A549 (cell line): ENCODE results near the gene GARNL3. TPM values are rescaled to one million over a fixed set of nuclear protein-coding genes. Genes with fewer than 3 reads are reported as not detected.
A peak's percentile ranks its signal among the peaks of the same experiment; 100 is the strongest.

Experiments
- ATAC-seq, 2 experiments: fragments of 200-7000 bp in 1 of 2; fragments of >200 bp in 1 of 2; cut with Nextera tagmentation in 1 of 2; cut with Tn5 transposase in 1 of 2; 3 replicates each; pipeline versions ENCODE4 v1.8.0 to v1.9.1; 2018 to 2020; ENCODE audit warnings: mild to moderate bottlenecking in 1 of 2, moderate library complexity in 1 of 2
- CTCF ChIA-PET: fragments of 300-600 bp; sonication (Branson Sonifier 250); formaldehyde crosslinking; extraction: SDS; loops from one replicate; lab custom pipeline; 2021; ENCODE audit warnings: antibody characterized with exemption, inconsistent platforms; lab: Yijun Ruan, JAX
- POLR2A ChIA-PET: fragments of 350-600 bp; formaldehyde crosslinking; extraction: SDS; loops from one replicate; lab custom pipeline; 2021; ENCODE audit warnings: antibody characterized with exemption, inconsistent platforms; lab: Yijun Ruan, JAX
- DNase-seq, 2 experiments: peaks; one replicate each; pipeline versions ENCODE4 v3.0.0 to v3.0.0-alpha.2; 2011 to 2016; ENCODE audit warnings: low read depth in 1 of 2, low spot score in 1 of 2
- FAIRE-seq: peaks from 2 replicates; lab custom pipeline; 2011; peaks lifted over from hg19 to GRCh38; lab: Jason Lieb, UNC
- H3K27ac ChIP-seq, 2 experiments: fragments of >200 bp; sonication (Bioruptor Twin); formaldehyde crosslinking; 3 replicates each; pipeline ENCODE4 v1.5.1; 2016 to 2017
- H3K4me1 ChIP-seq: fragments of >200 bp; sonication (Bioruptor Twin); formaldehyde crosslinking; 3 replicates; pipeline ENCODE4 v1.6.1; 2016
- H3K4me2 ChIP-seq: fragments of >200 bp; sonication (Bioruptor Twin); formaldehyde crosslinking; 3 replicates; pipeline ENCODE4 v1.6.1; 2016
- H3K4me3 ChIP-seq: fragments of >200 bp; sonication (Bioruptor Twin); formaldehyde crosslinking; 3 replicates; pipeline ENCODE4 v1.5.1; 2016
- H3K9me3 ChIP-seq: fragments of >200 bp; sonication (Bioruptor Twin); formaldehyde crosslinking; 3 replicates; pipeline ENCODE4 v1.6.1; 2016
- FOSL2 ChIP-seq, 2 experiments: fragments of 450-650 bp in 1 of 2; fragments of >200 bp in 1 of 2; sonication (Bioruptor Twin) in 1 of 2; formaldehyde crosslinking; IDR thresholded peaks; 2 replicates each; pipeline versions ENCODE4 v1.5.0 to v1.6.1; 2016 to 2020; ENCODE audit warnings: mild to moderate bottlenecking in 1 of 2, moderate library complexity in 1 of 2
- GATA3 ChIP-seq: IDR thresholded peaks from 2 replicates; pipeline ENCODE4 v1.6.1; 2012; ENCODE audit warnings: borderline replicate concordance
- HDAC2 ChIP-seq: fragments of 200-600 bp; sonication (generic); IDR thresholded peaks from 2 replicates; pipeline ENCODE4 v1.6.1; 2016
- HEYL ChIP-seq: fragments of 250-450 bp; sonication (Bioruptor Pico); IDR thresholded peaks from 2 replicates; pipeline ENCODE4 v1.8.0; 2021; ENCODE audit warnings: mild to moderate bottlenecking, moderate library complexity
- HOXB5 ChIP-seq: fragments of 250-450 bp; sonication (Bioruptor Pico); IDR thresholded peaks from 2 replicates; pipeline ENCODE4 v1.5.0; 2020; ENCODE audit warnings: mild to moderate bottlenecking, moderate library complexity
- JUNB ChIP-seq: fragments of >200 bp; sonication (Bioruptor Twin); formaldehyde crosslinking; IDR thresholded peaks from 2 replicates; pipeline ENCODE4 v1.6.1; 2016
- MAFK ChIP-seq: fragments of 450-650 bp; IDR thresholded peaks from 2 replicates; pipeline ENCODE4 v1.6.1; 2014; ENCODE audit not compliant: partially characterized antibody
- MAZ ChIP-seq: fragments of 150-350 bp; IDR thresholded peaks from 2 replicates; pipeline ENCODE4 v1.6.1; 2014; ENCODE audit warnings: antibody characterized with exemption, low read depth, low read length, borderline replicate concordance
- POLR2A ChIP-seq: IDR thresholded peaks from 2 replicates; pipeline ENCODE4 v1.6.1; 2012; ENCODE audit warnings: mild to moderate bottlenecking, low read length
- RAD21 ChIP-seq, 2 experiments: fragments of >200 bp in 1 of 2; sonication (Bioruptor Twin) in 1 of 2; formaldehyde crosslinking in 1 of 2; IDR thresholded peaks in 1 of 2; conservative IDR thresholded peaks in 1 of 2; 2 replicates in 1 of 2; 3 replicates in 1 of 2; pipeline ENCODE4 v1.6.1; 2012 to 2018; ENCODE audit warnings: inconsistent platforms in 1 of 2
- RARB ChIP-seq: fragments of 250-450 bp; sonication (Bioruptor Pico); IDR thresholded peaks from 2 replicates; pipeline ENCODE4 v1.8.0; 2021; ENCODE audit warnings: mild to moderate bottlenecking, moderate library complexity
- RCOR1 ChIP-seq: fragments of 150-350 bp; IDR thresholded peaks from 2 replicates; pipeline ENCODE4 v1.6.1; 2014; ENCODE audit warnings: antibody characterized with exemption, low read length, low read depth
- RFX5 ChIP-seq: fragments of 450-650 bp; IDR thresholded peaks from 2 replicates; pipeline ENCODE4 v1.7.1; 2014; ENCODE audit warnings: antibody characterized with exemption, mild to moderate bottlenecking, moderate library complexity
- RNF2 ChIP-seq: fragments of 200-600 bp; sonication (generic); IDR thresholded peaks from 2 replicates; pipeline ENCODE4 v1.6.1; 2016; ENCODE audit warnings: low read depth, mild to moderate bottlenecking, antibody characterized with exemption, moderate library complexity, borderline replicate concordance
- SMC3 ChIP-seq: fragments of >200 bp; sonication (Bioruptor Twin); formaldehyde crosslinking; IDR thresholded peaks from 3 replicates; pipeline ENCODE4 v1.6.1; 2018; ENCODE audit warnings: inconsistent platforms
- SREBF2 ChIP-seq: fragments of 450-650 bp; IDR thresholded peaks from 2 replicates; pipeline ENCODE4 v1.6.1; 2014; ENCODE audit warnings: mild to moderate bottlenecking, moderate library complexity
- TFCP2L1 ChIP-seq: fragments of 250-450 bp; sonication (Bioruptor Pico); IDR thresholded peaks from 2 replicates; pipeline ENCODE4 v1.5.0; 2021; ENCODE audit warnings: mild to moderate bottlenecking
- ZNF302 ChIP-seq: fragments of 250-450 bp; sonication (Bioruptor Pico); IDR thresholded peaks from 2 replicates; pipeline ENCODE4 v1.9.0; 2021; ENCODE audit warnings: inconsistent platforms, mild to moderate bottlenecking, moderate library complexity
- whole genome bisulfite sequencing: methylation state at CpG from one replicate; pipeline ENCODE4 v1.1.6; 2017; ENCODE audit errors: missing lambda C conversion rate; 5-methylcytosine and 5-hydroxymethylcytosine counted together
- polyA plus RNA-seq, 4 experiments: library from polyadenylated mRNA; depleted of rRNA in 3 of 4; stranded (reverse); fragments of >200 nt; fragmentation: RNase III in 1 of 4; extraction: RNeasy Plus Mini Kit Qiagen cat#74134 plus additional on column Dnase treatment in 1 of 4; gene quantifications; 2 replicates in 3 of 4; 3 replicates in 1 of 4; pipeline ENCODE4 v1.2.3, GENCODE V29; 2011 to 2017
- TF ChIP-seq, protein P1 (sequence below): fragments of >200 bp; sonication (Bioruptor Twin); formaldehyde crosslinking; IDR thresholded peaks from 3 replicates; pipeline ENCODE4 v1.5.1; 2016
- TF ChIP-seq, protein P2 (sequence below): IDR thresholded peaks from 2 replicates; pipeline ENCODE4 v1.6.1; 2012
- TF ChIP-seq, protein P3 (sequence below): fragments of >200 bp; sonication (Bioruptor Twin); formaldehyde crosslinking; IDR thresholded peaks from 3 replicates; pipeline ENCODE4 v1.6.1; 2016
- TF ChIP-seq, protein P4 (sequence below): IDR thresholded peaks from 2 replicates; pipeline ENCODE4 v1.6.1; 2012; ENCODE audit warnings: low read depth, borderline replicate concordance
- TF ChIP-seq, protein P5 (sequence below): fragments of 150-350 bp; IDR thresholded peaks from 2 replicates; pipeline ENCODE4 v1.6.1; 2014; ENCODE audit warnings: low read depth, mild to moderate bottlenecking, low read length

Gene GARNL3
- polyA plus RNA-seq, 2 of the 4 experiments (the other 2 are of a cell fraction): 2.9 to 5.1 TPM

DNA sequence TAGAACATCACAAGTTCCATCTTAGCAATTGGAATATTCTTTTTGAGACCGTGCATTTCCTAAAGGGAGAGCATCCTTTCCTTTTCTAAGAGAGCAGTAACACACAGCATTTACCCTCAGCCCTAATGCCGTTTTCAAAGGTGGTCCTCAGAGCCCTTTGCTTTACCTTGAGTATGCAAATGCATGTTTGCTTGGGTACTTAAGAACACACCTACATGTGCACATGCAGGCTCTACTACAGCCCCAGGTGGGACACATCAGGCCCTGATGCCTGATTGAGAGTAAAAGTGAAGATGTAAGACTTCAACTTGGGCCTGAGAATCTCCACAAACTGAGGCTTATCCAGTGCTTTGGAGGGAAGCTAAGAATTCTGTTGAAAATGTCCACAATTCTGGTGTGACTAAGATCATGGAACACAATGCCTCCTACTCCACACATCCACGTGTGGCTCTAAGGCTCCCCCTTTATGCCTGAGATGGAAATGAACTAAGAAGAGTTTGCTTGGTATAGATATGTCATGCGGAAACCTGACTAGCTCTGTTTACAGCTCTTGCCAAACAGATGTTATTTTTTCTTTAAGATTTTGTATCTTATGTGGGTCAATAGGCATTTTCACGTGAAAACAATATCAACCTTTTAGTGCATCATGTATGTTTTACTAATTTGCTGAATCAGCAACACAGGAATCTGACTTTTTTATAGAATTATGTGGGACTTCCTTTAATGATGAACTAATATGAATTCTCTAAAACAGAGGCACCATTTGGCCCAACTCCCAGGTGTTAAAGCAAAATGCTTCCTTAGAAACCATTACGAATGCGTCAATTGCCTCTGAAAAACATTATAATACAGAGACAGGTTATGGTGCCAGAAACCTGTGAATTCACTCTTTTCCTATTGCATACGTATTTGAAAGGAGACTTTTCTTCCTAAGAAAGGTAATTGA, 83.5 kb downstream of the GARNL3 start (continued):
- TF ChIP-seq, protein P1, sequence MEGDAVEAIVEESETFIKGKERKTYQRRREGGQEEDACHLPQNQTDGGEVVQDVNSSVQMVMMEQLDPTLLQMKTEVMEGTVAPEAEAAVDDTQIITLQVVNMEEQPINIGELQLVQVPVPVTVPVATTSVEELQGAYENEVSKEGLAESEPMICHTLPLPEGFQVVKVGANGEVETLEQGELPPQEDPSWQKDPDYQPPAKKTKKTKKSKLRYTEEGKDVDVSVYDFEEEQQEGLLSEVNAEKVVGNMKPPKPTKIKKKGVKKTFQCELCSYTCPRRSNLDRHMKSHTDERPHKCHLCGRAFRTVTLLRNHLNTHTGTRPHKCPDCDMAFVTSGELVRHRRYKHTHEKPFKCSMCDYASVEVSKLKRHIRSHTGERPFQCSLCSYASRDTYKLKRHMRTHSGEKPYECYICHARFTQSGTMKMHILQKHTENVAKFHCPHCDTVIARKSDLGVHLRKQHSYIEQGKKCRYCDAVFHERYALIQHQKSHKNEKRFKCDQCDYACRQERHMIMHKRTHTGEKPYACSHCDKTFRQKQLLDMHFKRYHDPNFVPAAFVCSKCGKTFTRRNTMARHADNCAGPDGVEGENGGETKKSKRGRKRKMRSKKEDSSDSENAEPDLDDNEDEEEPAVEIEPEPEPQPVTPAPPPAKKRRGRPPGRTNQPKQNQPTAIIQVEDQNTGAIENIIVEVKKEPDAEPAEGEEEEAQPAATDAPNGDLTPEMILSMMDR: peak; percentile 73
- TF ChIP-seq MAZ (no peak), RNF2 (no peak), HEYL (CRISPR knock-in tag) (no peak), FOSL2 (IDR thresholded peaks at IDR 0.05) (no peak), FOSL2 (CRISPR knock-in tag; IDR thresholded peaks at IDR 0.05) (no peak), RCOR1 (no peak), TFCP2L1 (CRISPR knock-in tag) (no peak), SMC3 (peak; percentile 80), MAFK (peak; percentile 99), JUNB (no peak), SREBF2 (no peak)
- TF ChIP-seq, protein P2, sequence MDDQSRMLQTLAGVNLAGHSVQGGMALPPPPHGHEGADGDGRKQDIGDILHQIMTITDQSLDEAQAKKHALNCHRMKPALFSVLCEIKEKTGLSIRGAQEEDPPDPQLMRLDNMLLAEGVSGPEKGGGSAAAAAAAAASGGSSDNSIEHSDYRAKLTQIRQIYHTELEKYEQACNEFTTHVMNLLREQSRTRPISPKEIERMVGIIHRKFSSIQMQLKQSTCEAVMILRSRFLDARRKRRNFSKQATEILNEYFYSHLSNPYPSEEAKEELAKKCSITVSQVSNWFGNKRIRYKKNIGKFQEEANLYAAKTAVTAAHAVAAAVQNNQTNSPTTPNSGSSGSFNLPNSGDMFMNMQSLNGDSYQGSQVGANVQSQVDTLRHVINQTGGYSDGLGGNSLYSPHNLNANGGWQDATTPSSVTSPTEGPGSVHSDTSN: no peak
- TF ChIP-seq, protein P3, sequence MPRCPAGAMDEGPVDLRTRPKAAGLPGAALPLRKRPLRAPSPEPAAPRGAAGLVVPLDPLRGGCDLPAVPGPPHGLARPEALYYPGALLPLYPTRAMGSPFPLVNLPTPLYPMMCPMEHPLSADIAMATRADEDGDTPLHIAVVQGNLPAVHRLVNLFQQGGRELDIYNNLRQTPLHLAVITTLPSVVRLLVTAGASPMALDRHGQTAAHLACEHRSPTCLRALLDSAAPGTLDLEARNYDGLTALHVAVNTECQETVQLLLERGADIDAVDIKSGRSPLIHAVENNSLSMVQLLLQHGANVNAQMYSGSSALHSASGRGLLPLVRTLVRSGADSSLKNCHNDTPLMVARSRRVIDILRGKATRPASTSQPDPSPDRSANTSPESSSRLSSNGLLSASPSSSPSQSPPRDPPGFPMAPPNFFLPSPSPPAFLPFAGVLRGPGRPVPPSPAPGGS: no peak

DNA sequence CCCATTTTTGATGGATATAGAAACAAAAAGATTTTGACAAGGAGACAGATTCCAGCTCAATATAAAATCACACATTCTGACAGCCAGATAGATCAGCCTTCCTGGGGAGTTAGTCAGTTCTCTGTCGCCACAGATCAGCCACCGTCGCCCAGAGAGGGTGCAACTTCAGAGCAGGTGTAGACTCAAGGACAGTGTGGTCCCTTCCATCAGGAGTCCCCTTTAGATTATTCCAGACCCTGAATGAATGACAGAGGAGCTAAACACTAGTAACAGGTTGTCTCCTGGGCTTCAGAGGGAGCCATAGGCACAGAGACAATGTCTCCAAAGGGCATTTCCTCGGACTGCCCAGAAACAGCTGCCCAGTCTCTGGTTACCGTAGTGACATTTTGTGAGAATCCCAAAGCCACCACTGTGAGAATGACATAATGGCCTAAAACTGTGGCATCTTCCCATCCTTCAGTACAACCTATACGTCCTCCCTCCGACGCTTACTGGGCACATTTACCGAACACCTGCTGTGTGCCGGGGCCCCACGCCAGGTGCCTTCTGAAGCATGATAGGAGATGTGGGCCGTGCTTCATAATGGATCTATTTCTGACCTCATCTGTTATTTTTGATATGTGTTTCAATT, 85.0 kb downstream of the GARNL3 start:
- FAIRE-seq: no peak
- ChIA-PET CTCF (interaction anchor here (0.8 to 2.5 kb wide), 6 partner anchors 10 to 145 kb away, joined by 3 to 12 read pairs (median 6); partner anchors contain the start of gene SLC2A8), POLR2A (no interaction called here)
- TF ChIP-seq, protein P4, sequence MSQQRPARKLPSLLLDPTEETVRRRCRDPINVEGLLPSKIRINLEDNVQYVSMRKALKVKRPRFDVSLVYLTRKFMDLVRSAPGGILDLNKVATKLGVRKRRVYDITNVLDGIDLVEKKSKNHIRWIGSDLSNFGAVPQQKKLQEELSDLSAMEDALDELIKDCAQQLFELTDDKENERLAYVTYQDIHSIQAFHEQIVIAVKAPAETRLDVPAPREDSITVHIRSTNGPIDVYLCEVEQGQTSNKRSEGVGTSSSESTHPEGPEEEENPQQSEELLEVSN: no peak
- no peak for TF ChIP-seq RFX5
- no peak for TF ChIP-seq RARB
- TF ChIP-seq POLR2A: no peak
- TF ChIP-seq RAD21 (conservative IDR thresholded peaks at IDR 0.05 in 1 of 2, IDR thresholded peaks at IDR 0.05 in 1 of 2): no peak
- TF ChIP-seq SMC3: no peak
- no peak for TF ChIP-seq FOSL2 (IDR thresholded peaks at IDR 0.05)
- no peak for TF ChIP-seq FOSL2 (CRISPR knock-in tag; IDR thresholded peaks at IDR 0.05)
- TF ChIP-seq HDAC2: no peak
- no peak for TF ChIP-seq ZNF302
- TF ChIP-seq TFCP2L1 (CRISPR knock-in tag): no peak
- TF ChIP-seq HOXB5 (CRISPR knock-in tag): no peak
- no peak for TF ChIP-seq RCOR1
- TF ChIP-seq GATA3: no peak
- TF ChIP-seq, protein P5, sequence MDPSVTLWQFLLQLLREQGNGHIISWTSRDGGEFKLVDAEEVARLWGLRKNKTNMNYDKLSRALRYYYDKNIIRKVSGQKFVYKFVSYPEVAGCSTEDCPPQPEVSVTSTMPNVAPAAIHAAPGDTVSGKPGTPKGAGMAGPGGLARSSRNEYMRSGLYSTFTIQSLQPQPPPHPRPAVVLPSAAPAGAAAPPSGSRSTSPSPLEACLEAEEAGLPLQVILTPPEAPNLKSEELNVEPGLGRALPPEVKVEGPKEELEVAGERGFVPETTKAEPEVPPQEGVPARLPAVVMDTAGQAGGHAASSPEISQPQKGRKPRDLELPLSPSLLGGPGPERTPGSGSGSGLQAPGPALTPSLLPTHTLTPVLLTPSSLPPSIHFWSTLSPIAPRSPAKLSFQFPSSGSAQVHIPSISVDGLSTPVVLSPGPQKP: no peak
- H3K9me3 ChIP-seq: no peaks in the 10 kb centered on the region
- no peak overlapping the region for H3K4me2 ChIP-seq
- 96% methylated on average over 12 of the region's 12 CpGs for WGBS
- no peak for ATAC-seq
- H3K4me3 ChIP-seq: no peak overlapping the region
- DNase-seq: no peak
- no peak overlapping the region for H3K27ac ChIP-seq
- peaks cover 4% of the 10 kb centered on the region; the same call in 1 of the 3 replicates for H3K4me1 ChIP-seq
